HEK293 (cell line): ENCODE measurements around the gene KLB.

Source experiments
- CTCF ChIA-PET: fragments of 350-600 bp; formaldehyde crosslinking; extraction: SDS; loops from one replicate; lab custom pipeline; 2021; ENCODE audit warnings: antibody characterized with exemption; lab: Yijun Ruan, JAX
- POLR2A ChIA-PET: fragments of 300-600 bp; formaldehyde crosslinking; extraction: SDS; loops from one replicate; lab custom pipeline; 2020; ENCODE audit warnings: antibody characterized with exemption, inconsistent platforms; lab: Yijun Ruan, JAX
- H3K27ac ChIP-seq: fragments of 200-500 bp; sonication (Bioruptor generic); 2 replicates; pipeline ENCODE4 v1.5.1; 2014; ENCODE audit warnings: low read depth, low read length, control low read depth, inconsistent platforms; ENCODE audit errors: extremely low read depth
- H3K36me3 ChIP-seq, 2 experiments: fragments of 200-500 bp in 1 of 2; sonication (Bioruptor generic) in 1 of 2; 1 replicate in 1 of 2; 2 replicates in 1 of 2; pipeline ENCODE4 v1.5.1; 2014 to 2017; ENCODE audit warnings: inconsistent platforms in 2 of 2, low read length in 2 of 2; ENCODE audit not compliant: control insufficient read depth in 2 of 2, insufficient read depth in 1 of 2
- H3K4me1 ChIP-seq: fragments of 200-500 bp; sonication (Bioruptor generic); 2 replicates; pipeline ENCODE4 v1.5.1; 2014; ENCODE audit warnings: mild to moderate bottlenecking, low read length, inconsistent platforms; ENCODE audit not compliant: control insufficient read depth, insufficient read depth
- H3K4me3 ChIP-seq: 2 replicates; pipeline ENCODE4 v1.5.1; 2011; ENCODE audit warnings: low read depth, mild to moderate bottlenecking, control low read depth, low read length, moderate library complexity
- H3K9me3 ChIP-seq: fragments of 200-500 bp; sonication (Bioruptor generic); 2 replicates; pipeline ENCODE4 v1.5.1; 2014; ENCODE audit warnings: low read depth, low read length, inconsistent platforms; ENCODE audit not compliant: control insufficient read depth, insufficient read depth
- BCL11B ChIP-seq: fragments of 450-650 bp; formaldehyde crosslinking; IDR thresholded peaks from 2 replicates; pipeline ENCODE4 v1.5.1; 2016; ENCODE audit warnings: low read depth, missing biosample characterization, missing genetic modification characterization
- HOXA7 ChIP-seq: sonication (generic); formaldehyde crosslinking; IDR thresholded peaks from 2 replicates; pipeline ENCODE4 v1.8.1; 2022; ENCODE audit warnings: missing genetic modification reagents, borderline replicate concordance
- HOXC10 ChIP-seq: sonication (generic); formaldehyde crosslinking; IDR thresholded peaks from 2 replicates; pipeline ENCODE4 v1.8.1; 2023; ENCODE audit warnings: mild to moderate bottlenecking, missing genetic modification reagents
- KLF7 ChIP-seq: fragments of 450-650 bp; formaldehyde crosslinking; IDR thresholded peaks from 2 replicates; pipeline ENCODE4 v1.5.1; 2016; ENCODE audit warnings: missing biosample characterization, missing genetic modification characterization, borderline replicate concordance
- MEIS1 ChIP-seq: sonication (generic); formaldehyde crosslinking; IDR thresholded peaks from 2 replicates; pipeline ENCODE4 v1.8.1; 2022; ENCODE audit warnings: missing genetic modification reagents, mild to moderate bottlenecking, borderline replicate concordance
- REST ChIP-seq: fragments of 450-650 bp; formaldehyde crosslinking; IDR thresholded peaks from 2 replicates; pipeline ENCODE4 v1.5.1; 2016; ENCODE audit warnings: missing biosample characterization, missing genetic modification characterization
- SETDB1 ChIP-seq: IDR thresholded peaks from one replicate; pipeline ENCODE4 v1.6.1; 2017; ENCODE audit warnings: mild to moderate bottlenecking, low read length, moderate library complexity, mixed read lengths; ENCODE audit not compliant: insufficient read length
- ZBTB21 ChIP-seq: fragments of 450-650 bp; formaldehyde crosslinking; IDR thresholded peaks from 2 replicates; pipeline ENCODE4 v1.5.1; 2017; ENCODE audit warnings: missing biosample characterization, missing genetic modification characterization
- ZBTB49 ChIP-seq: fragments of 450-650 bp; formaldehyde crosslinking; IDR thresholded peaks from 2 replicates; pipeline ENCODE4 v1.5.1; 2016; ENCODE audit warnings: missing biosample characterization, missing genetic modification characterization, low read depth
- ZNF112 ChIP-seq: fragments of 450-650 bp; formaldehyde crosslinking; IDR thresholded peaks from 2 replicates; pipeline ENCODE4 v1.5.0; 2017; ENCODE audit warnings: missing biosample characterization, missing genetic modification characterization
- ZNF114 ChIP-seq: fragments of 450-650 bp; formaldehyde crosslinking; IDR thresholded peaks from 2 replicates; pipeline ENCODE4 v1.5.0; 2017; ENCODE audit warnings: missing biosample characterization, missing genetic modification characterization
- ZNF155 ChIP-seq: fragments of 450-650 bp; formaldehyde crosslinking; IDR thresholded peaks from 2 replicates; pipeline ENCODE4 v1.5.1; 2016; ENCODE audit warnings: missing biosample characterization, missing genetic modification characterization
- ZNF19 ChIP-seq: fragments of 450-650 bp; formaldehyde crosslinking; IDR thresholded peaks from 2 replicates; pipeline ENCODE4; 2016; ENCODE audit warnings: missing biosample characterization, missing genetic modification characterization, low read depth
- ZNF266 ChIP-seq: fragments of 450-650 bp; formaldehyde crosslinking; IDR thresholded peaks from 2 replicates; pipeline ENCODE4 v1.5.1; 2016; ENCODE audit warnings: missing biosample characterization, missing genetic modification characterization, low read depth
- ZNF324 ChIP-seq: fragments of 450-650 bp; formaldehyde crosslinking; IDR thresholded peaks from 2 replicates; pipeline ENCODE4 v1.5.1; 2016; ENCODE audit warnings: missing biosample characterization, missing genetic modification characterization
- ZNF555 ChIP-seq: fragments of 450-650 bp; formaldehyde crosslinking; conservative IDR thresholded peaks from 2 replicates; pipeline ENCODE4 v1.5.1; 2017; ENCODE audit warnings: missing biosample characterization, mild to moderate bottlenecking, missing genetic modification characterization, inconsistent platforms
- ZNF558 ChIP-seq: fragments of 450-650 bp; formaldehyde crosslinking; IDR thresholded peaks from 2 replicates; pipeline ENCODE4 v1.5.1; 2016; ENCODE audit warnings: missing biosample characterization, missing genetic modification characterization
- ZNF677 ChIP-seq: fragments of 450-650 bp; IDR thresholded peaks from 2 replicates; pipeline ENCODE4 v1.5.0; 2018; ENCODE audit warnings: missing biosample characterization, mild to moderate bottlenecking, missing genetic modification characterization, moderate library complexity
- ZNF692 ChIP-seq: fragments of 450-650 bp; formaldehyde crosslinking; IDR thresholded peaks from 2 replicates; pipeline ENCODE4 v1.5.1; 2016; ENCODE audit warnings: missing biosample characterization, missing genetic modification characterization
- ZNF830 ChIP-seq: fragments of 450-650 bp; IDR thresholded peaks from 2 replicates; pipeline ENCODE4 v1.5.0; 2018; ENCODE audit warnings: missing biosample characterization, missing genetic modification characterization, low read depth, mild to moderate bottlenecking, moderate library complexity
- ZNF837 ChIP-seq: fragments of 450-650 bp; formaldehyde crosslinking; IDR thresholded peaks from 2 replicates; pipeline ENCODE4 v1.5.1; 2016; ENCODE audit warnings: missing biosample characterization, missing genetic modification characterization
- TF ChIP-seq, protein P1 (sequence below): fragments of 450-650 bp; IDR thresholded peaks from 2 replicates; pipeline ENCODE4 v1.5.1; 2018; ENCODE audit warnings: missing biosample characterization, missing genetic modification characterization
- TF ChIP-seq, protein P2 (sequence below): fragments of 450-650 bp; formaldehyde crosslinking; IDR thresholded peaks from 2 replicates; pipeline ENCODE4 v1.5.1; 2016; ENCODE audit warnings: missing biosample characterization, missing genetic modification characterization, low read depth
- TF ChIP-seq, protein P3 (sequence below): fragments of 450-650 bp; formaldehyde crosslinking; IDR thresholded peaks from 2 replicates; pipeline ENCODE4 v1.5.0; 2017; ENCODE audit warnings: missing biosample characterization, missing genetic modification characterization, borderline replicate concordance

Gene KLB

GRCh38 chr4:39466747-39467146, 60.0 kb downstream of the KLB start:
- Histone ChIP-seq H3K27ac (no peak overlapping the region), H3K9me3 (no peaks in the 10 kb centered on the region), H3K4me1 (no peaks in the 10 kb centered on the region), H3K36me3 (peaks cover 0 to 55% of the 10 kb centered on the region in 2 experiments; a peak in 2 of 3 replicates), H3K4me3 (no peak overlapping the region)
- CTCF ChIA-PET = interaction anchor here (0.5 to 0.7 kb wide), 3 partner anchors 195 to 1253 kb away, joined by 3 to 9 read pairs (median 3); no protein-coding TSS in a partner anchor
- TF ChIP-seq, protein P1, sequence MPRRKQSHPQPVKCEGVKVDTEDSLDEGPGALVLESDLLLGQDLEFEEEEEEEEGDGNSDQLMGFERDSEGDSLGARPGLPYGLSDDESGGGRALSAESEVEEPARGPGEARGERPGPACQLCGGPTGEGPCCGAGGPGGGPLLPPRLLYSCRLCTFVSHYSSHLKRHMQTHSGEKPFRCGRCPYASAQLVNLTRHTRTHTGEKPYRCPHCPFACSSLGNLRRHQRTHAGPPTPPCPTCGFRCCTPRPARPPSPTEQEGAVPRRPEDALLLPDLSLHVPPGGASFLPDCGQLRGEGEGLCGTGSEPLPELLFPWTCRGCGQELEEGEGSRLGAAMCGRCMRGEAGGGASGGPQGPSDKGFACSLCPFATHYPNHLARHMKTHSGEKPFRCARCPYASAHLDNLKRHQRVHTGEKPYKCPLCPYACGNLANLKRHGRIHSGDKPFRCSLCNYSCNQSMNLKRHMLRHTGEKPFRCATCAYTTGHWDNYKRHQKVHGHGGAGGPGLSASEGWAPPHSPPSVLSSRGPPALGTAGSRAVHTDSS (tag by site-specific recombination) = no peak
- TF ChIP-seq ZNF266 (tag by site-specific recombination) (no peak), REST (tag by site-specific recombination) (no peak), ZNF692 (no peak), HOXC10 (CRISPR knock-in tag) (no peak), KLF7 (tag by site-specific recombination) (no peak), ZNF112 (tag by site-specific recombination) (no peak), ZNF324 (no peak), ZNF555 (tag by site-specific recombination) (no peak), ZBTB49 (no peak), ZNF830 (tag by site-specific recombination) (no peak), ZBTB21 (tag by site-specific recombination) (no peak)
- POLR2A ChIA-PET = no interaction called here

- no peak overlapping the region for H3K4me3 ChIP-seq
- no peak overlapping the region for H3K27ac ChIP-seq
- no peaks in the 10 kb centered on the region for H3K4me1 ChIP-seq
- no peaks in the 10 kb centered on the region for H3K9me3 ChIP-seq
- POLR2A ChIA-PET = no interaction called here
- peaks cover 0 to 62% of the 10 kb centered on the region in 2 experiments; a peak in 2 of 3 replicates for H3K36me3 ChIP-seq
- TF ChIP-seq HOXA7 (CRISPR knock-in tag) = no peak
- TF ChIP-seq, protein P2, sequence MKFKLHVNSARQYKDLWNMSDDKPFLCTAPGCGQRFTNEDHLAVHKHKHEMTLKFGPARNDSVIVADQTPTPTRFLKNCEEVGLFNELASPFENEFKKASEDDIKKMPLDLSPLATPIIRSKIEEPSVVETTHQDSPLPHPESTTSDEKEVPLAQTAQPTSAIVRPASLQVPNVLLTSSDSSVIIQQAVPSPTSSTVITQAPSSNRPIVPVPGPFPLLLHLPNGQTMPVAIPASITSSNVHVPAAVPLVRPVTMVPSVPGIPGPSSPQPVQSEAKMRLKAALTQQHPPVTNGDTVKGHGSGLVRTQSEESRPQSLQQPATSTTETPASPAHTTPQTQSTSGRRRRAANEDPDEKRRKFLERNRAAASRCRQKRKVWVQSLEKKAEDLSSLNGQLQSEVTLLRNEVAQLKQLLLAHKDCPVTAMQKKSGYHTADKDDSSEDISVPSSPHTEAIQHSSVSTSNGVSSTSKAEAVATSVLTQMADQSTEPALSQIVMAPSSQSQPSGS (tag by site-specific recombination) = no peak
- no peak for TF ChIP-seq BCL11B
- no peak for TF ChIP-seq ZNF837 (tag by site-specific recombination)
- no peak for TF ChIP-seq SETDB1
- TF ChIP-seq ZNF558 (tag by site-specific recombination) = no peak
- no peak for TF ChIP-seq MEIS1
- no peak for TF ChIP-seq ZNF677 (tag by site-specific recombination)
- TF ChIP-seq ZNF19 = no peak
- TF ChIP-seq, protein P3, sequence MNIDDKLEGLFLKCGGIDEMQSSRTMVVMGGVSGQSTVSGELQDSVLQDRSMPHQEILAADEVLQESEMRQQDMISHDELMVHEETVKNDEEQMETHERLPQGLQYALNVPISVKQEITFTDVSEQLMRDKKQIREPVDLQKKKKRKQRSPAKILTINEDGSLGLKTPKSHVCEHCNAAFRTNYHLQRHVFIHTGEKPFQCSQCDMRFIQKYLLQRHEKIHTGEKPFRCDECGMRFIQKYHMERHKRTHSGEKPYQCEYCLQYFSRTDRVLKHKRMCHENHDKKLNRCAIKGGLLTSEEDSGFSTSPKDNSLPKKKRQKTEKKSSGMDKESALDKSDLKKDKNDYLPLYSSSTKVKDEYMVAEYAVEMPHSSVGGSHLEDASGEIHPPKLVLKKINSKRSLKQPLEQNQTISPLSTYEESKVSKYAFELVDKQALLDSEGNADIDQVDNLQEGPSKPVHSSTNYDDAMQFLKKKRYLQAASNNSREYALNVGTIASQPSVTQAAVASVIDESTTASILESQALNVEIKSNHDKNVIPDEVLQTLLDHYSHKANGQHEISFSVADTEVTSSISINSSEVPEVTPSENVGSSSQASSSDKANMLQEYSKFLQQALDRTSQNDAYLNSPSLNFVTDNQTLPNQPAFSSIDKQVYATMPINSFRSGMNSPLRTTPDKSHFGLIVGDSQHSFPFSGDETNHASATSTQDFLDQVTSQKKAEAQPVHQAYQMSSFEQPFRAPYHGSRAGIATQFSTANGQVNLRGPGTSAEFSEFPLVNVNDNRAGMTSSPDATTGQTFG (tag by site-specific recombination) = no peak
- no peak for TF ChIP-seq ZNF155 (tag by site-specific recombination)
- TF ChIP-seq ZNF114 = no peak
- CTCF ChIA-PET = no interaction called here
Measured at GRCh38 chr4:39467464-39467863, 60.7 kb downstream of the KLB start.
